Left lung (tissue), 14 donors: ENCODE results near the gene NUDT7. TPM values are rescaled to one million over a fixed set of nuclear protein-coding genes. Genes with fewer than 3 reads are reported as not detected.
A peak's percentile ranks its signal among the peaks of the same experiment; 100 is the strongest.

ENCODE experiments used
- ATAC-seq: fragments of 200-7000 bp; cut with Tn5 transposase; one replicate; pipeline ENCODE4 v1.9.1; 2020; ENCODE audit warnings: moderate library complexity
- DNase-seq, 4 donors: peaks; one replicate each; pipeline ENCODE4 v3.0.0-alpha.2; 2013 to 2020
- H3K27ac ChIP-seq, 2 donors: fragments of 200-600 bp; sonication (generic) in 1 of 2; one replicate each; pipeline versions ENCODE4 v1.5.0 to v1.8.0; 2020 to 2021
- H3K27me3 ChIP-seq, 2 donors: fragments of 200-600 bp; sonication (generic) in 1 of 2; one replicate each; pipeline versions ENCODE4 v1.5.0 to v1.8.0; 2020 to 2021
- H3K36me3 ChIP-seq, 2 donors: fragments of 200-600 bp; sonication (generic) in 1 of 2; one replicate each; pipeline versions ENCODE4 v1.5.0 to v1.8.0; 2020 to 2021
- H3K4me1 ChIP-seq, 2 donors: fragments of 200-600 bp; one replicate each; pipeline ENCODE4 v1.8.0; 2021
- H3K4me3 ChIP-seq, 2 donors: fragments of 200-600 bp; sonication (generic) in 1 of 2; one replicate each; pipeline versions ENCODE4 v1.5.0 to v1.8.0; 2020 to 2021; ENCODE audit warnings: mild to moderate bottlenecking in 1 of 2
- H3K9me3 ChIP-seq, 2 donors: fragments of 200-600 bp; sonication (generic) in 1 of 2; one replicate each; pipeline versions ENCODE4 v1.5.0 to v1.8.0; 2020 to 2021
- CTCF ChIP-seq, 2 donors: fragments of 200-600 bp; sonication (generic) in 1 of 2; IDR thresholded peaks; one replicate each; pipeline versions ENCODE4 v1.5.0 to v1.8.0; 2021; ENCODE audit warnings: antibody characterized with exemption in 2 of 2
- intact Hi-C, 2 donors: fragments of 100-400 bp; cut with DNase I; formaldehyde crosslinking; loops; one replicate each; pipeline versions ENCODE4 v1.11.2 to v1.14.2; 2022
- long read RNA-seq, 12 donors: library from polyadenylated mRNA in 2 of 12; unstranded in 2 of 12; transcript quantifications; one replicate each; pipeline ENCODE4 v2.0.0 and lab custom pipeline, GENCODE V29; 2019 to 2026
- polyA plus RNA-seq, 6 donors: library from polyadenylated mRNA; unstranded; fragments of 120-200 nt; gene quantifications; one replicate each; pipeline ENCODE4 v1.2.1, GENCODE V29; 2013; ENCODE audit not compliant: insufficient read length in 6 of 6
- total RNA-seq, 2 donors: library from RNA; stranded (reverse); fragmentation: NEBNext Ultra II Directional; extraction: Animal tissue kit (Norgen Biotek cat#: 25700); gene quantifications; one replicate each; pipeline ENCODE4 v1.2.1, GENCODE V29; 2021
- donor health status: DM: no; HTN: yes; CAD: no.
- donor health status: DM: no; HTN: no; CAD: no.

NUDT7 gene
- total RNA-seq (1 to 10 TPM; 6.4 to 9.4 TPM), polyA plus RNA-seq (10 to 100 TPM; 11.2 to 14.0 (median 11.5) TPM)
- long read RNA-seq, donor 1, partial matches to known transcripts = 0 of 5 reads
- long read RNA-seq, donor 1, other reads (novel, unspliced or antisense) = 0 of 5 reads
- long read RNA-seq, donor 2, partial matches to known transcripts = 0 of 4 reads
- long read RNA-seq, donor 2, other reads (novel, unspliced or antisense) = 0 of 4 reads
- long read RNA-seq, donor 3, partial matches to known transcripts = 0 of 7 reads
- long read RNA-seq, donor 3, other reads (novel, unspliced or antisense) = 0 of 7 reads
- long read RNA-seq, donor 4, transcript NUDT7-202 (3 exons, 930 nt) = major isoform, 7 of 9 reads
- long read RNA-seq, donor 4, partial matches to known transcripts = 0 of 9 reads
- long read RNA-seq, donor 4, other reads (novel, unspliced or antisense) = 0 of 9 reads
- long read RNA-seq, donor 5, transcript NUDT7-202 (3 exons, 930 nt) = major isoform, 6 of 10 reads
- long read RNA-seq, donor 5, partial matches to known transcripts = 0 of 10 reads
- long read RNA-seq, donor 5, other reads (novel, unspliced or antisense) = 0 of 10 reads
- long read RNA-seq, donor 6, partial matches to known transcripts = 0 of 6 reads
- long read RNA-seq, donor 6, other reads (novel, unspliced or antisense) = 0 of 6 reads
- long read RNA-seq, donor 7, partial matches to known transcripts = 0 of 5 reads
- long read RNA-seq, donor 7, other reads (novel, unspliced or antisense) = 0 of 5 reads
- long read RNA-seq, donor 8, partial matches to known transcripts = 0 of 6 reads
- long read RNA-seq, donor 8, other reads (novel, unspliced or antisense) = 0 of 6 reads
- long read RNA-seq, donor 9 = 0 reads
- long read RNA-seq, donor 10, transcript NUDT7-205 (5 exons, 899 nt) = major isoform, 5 of 12 reads
- long read RNA-seq, donor 10, partial matches to known transcripts = 1 of 12 reads
- long read RNA-seq, donor 10, other reads (novel, unspliced or antisense) = 1 of 12 reads
- long read RNA-seq, donor 11 = 0 reads
- long read RNA-seq, donor 12, partial matches to known transcripts = 0 of 3 reads
- long read RNA-seq, donor 12, other reads (novel, unspliced or antisense) = 0 of 3 reads

- H3K4me1 ChIP-seq = peaks cover 0 to 12% of the 10 kb centered on the region in 2 donors
- H3K36me3 ChIP-seq = no peaks in the 10 kb centered on the region
- H3K4me3 ChIP-seq = peak within 1 kb of the TSS; percentile 56 to 59
- TF ChIP-seq CTCF (IDR thresholded peaks at IDR 0.05) = no peak
- H3K9me3 ChIP-seq = no peaks in the 10 kb centered on the region
- DNase-seq (peak; percentile 93 to 100 (median 99)), ATAC-seq (peak; percentile 99)
- intact Hi-C loops = no loop called here
- no peaks in the 10 kb centered on the region for H3K27me3 ChIP-seq
- H3K27ac ChIP-seq = peak within 1 kb of the TSS; percentile 81 to 86
Measured at GRCh38 chr16:77722309-77723107, at the start of gene NUDT7. Gene NUDT7, plus strand, starts transcription at chr16:77722514. Its CDS starts 69 bp downstream, at chr16:77722583.

- DNase-seq = no peak
- Histone ChIP-seq H3K4me3 (no peak overlapping the region), H3K36me3 (no peaks in the 10 kb centered on the region), H3K9me3 (no peaks in the 10 kb centered on the region), H3K27me3 (peaks cover 0 to 3% of the 10 kb centered on the region in 2 donors), H3K27ac (no peak overlapping the region), H3K4me1 (peaks cover 0 to 5% of the 10 kb centered on the region in 2 donors)
- intact Hi-C loops = loop anchor here in 1 of 2 donors (5.0 kb wide), 1 partner anchor 297 kb away; no protein-coding TSS in a partner anchor
- no peak for ATAC-seq
- TF ChIP-seq CTCF (IDR thresholded peaks at IDR 0.05) = no peak
Measured at GRCh38 chr16:77674888-77675287, 47.4 kb upstream of the NUDT7 start.

- peak; percentile 83 to 88 for TF ChIP-seq CTCF (IDR thresholded peaks at IDR 0.05)
- Histone ChIP-seq H3K36me3 (no peaks in the 10 kb centered on the region), H3K9me3 (no peaks in the 10 kb centered on the region), H3K27ac (no peak overlapping the region), H3K27me3 (peaks cover 0 to 3% of the 10 kb centered on the region in 2 donors), H3K4me3 (no peak overlapping the region), H3K4me1 (peaks cover 0 to 5% of the 10 kb centered on the region in 2 donors)
- intact Hi-C loops = loop anchor here in 1 of 2 donors (5.0 kb wide), 1 partner anchor 297 kb away; no protein-coding TSS in a partner anchor
- DNase-seq = peak in 3 of 4 donors; percentile 35 to 83 (median 74)
- ATAC-seq = peak; percentile 98
Measured at GRCh38 chr16:77675464-77676324, 46.6 kb upstream of the NUDT7 start.

- ATAC-seq = no peak
Measured at GRCh38 chr16:77677129-77677528, 45.2 kb upstream of the NUDT7 start.

More at GRCh38 chr16:77677129-77677528, 45.2 kb upstream of the NUDT7 start:
- Histone ChIP-seq H3K4me3 (no peak overlapping the region), H3K4me1 (peaks cover 0 to 5% of the 10 kb centered on the region in 2 donors), H3K27ac (no peak overlapping the region), H3K36me3 (no peaks in the 10 kb centered on the region), H3K27me3 (peaks cover 0 to 3% of the 10 kb centered on the region in 2 donors), H3K9me3 (no peaks in the 10 kb centered on the region)
- no peak for TF ChIP-seq CTCF (IDR thresholded peaks at IDR 0.05)
- intact Hi-C loops = loop anchor here in 1 of 2 donors (5.0 kb wide), 1 partner anchor 295 kb away; no protein-coding TSS in a partner anchor
- DNase-seq = no peak
